Measurements from ENCODE around the gene MAP4K5.
"Not testable (repeated sequence)": the region's sequence is repeated elsewhere in the genome, so short reads cannot be mapped to it uniquely, and the experiment has no call there.

Gene MAP4K5

GRCh38 chr14:50512463-50512862 is 19.9 kb downstream of the MAP4K5 start:
- H3K27me3 Mint-ChIP-seq (ENCODE audit: low read depth) = no peaks in the 10 kb centered on the region
- no peak for TF ChIP-seq CTCF (IDR thresholded peaks at IDR 0.05; ENCODE audit: unreplicated experiment in 3 of 3)
- no peaks in the 10 kb centered on the region for H3K4me1 Mint-ChIP-seq
- no peaks in the 10 kb centered on the region for H3K9me3 Mint-ChIP-seq
- no peak overlapping the region for H3K27ac Mint-ChIP-seq
- H3K36me3 Mint-ChIP-seq (ENCODE audit: low read depth) = peaks cover 18% of the 10 kb centered on the region
- H3K4me3 Mint-ChIP-seq = no peak overlapping the region

GRCh38 chr14:50510157-50510556 is 22.2 kb downstream of the MAP4K5 start:
- H3K36me3 Mint-ChIP-seq (ENCODE audit: low read depth) = peaks cover 22% of the 10 kb centered on the region

GRCh38 chr14:50507078-50507477 is 25.3 kb downstream of the MAP4K5 start:
- not testable (repeated sequence) for H3K27me3 Mint-ChIP-seq (ENCODE audit: low read depth); H3K9me3 Mint-ChIP-seq; H3K27ac Mint-ChIP-seq; H3K4me1 Mint-ChIP-seq; H3K4me3 Mint-ChIP-seq
- H3K36me3 Mint-ChIP-seq (ENCODE audit: low read depth) = peaks cover 38% of the 10 kb centered on the region

More at GRCh38 chr14:50510157-50510556, 22.2 kb downstream of the MAP4K5 start:
- Mint-ChIP-seq H3K27me3 (ENCODE audit: low read depth) (no peaks in the 10 kb centered on the region), H3K4me3 (no peak overlapping the region), H3K27ac (no peak overlapping the region), H3K4me1 (no peaks in the 10 kb centered on the region), H3K9me3 (no peaks in the 10 kb centered on the region)
- TF ChIP-seq CTCF (IDR thresholded peaks at IDR 0.05; ENCODE audit: unreplicated experiment in 3 of 3) = no peak

- no peak overlapping the region for H3K4me3 Mint-ChIP-seq
These were observed 30.7 kb downstream of the MAP4K5 start for GRCh38 chr14:50501642-50502041.

GRCh38 chr14:50497351-50497750 is 35.0 kb downstream of the MAP4K5 start:
- Mint-ChIP-seq H3K36me3 (ENCODE audit: low read depth) (peaks cover 52% of the 10 kb centered on the region), H3K27ac (no peak overlapping the region), H3K27me3 (ENCODE audit: low read depth) (no peaks in the 10 kb centered on the region), H3K4me1 (no peaks in the 10 kb centered on the region), H3K4me3 (no peak overlapping the region), H3K9me3 (peaks cover 9% of the 10 kb centered on the region)
- TF ChIP-seq CTCF (IDR thresholded peaks at IDR 0.05; ENCODE audit: unreplicated experiment in 3 of 3) = no peak

More at GRCh38 chr14:50501642-50502041, 30.7 kb downstream of the MAP4K5 start:
- peaks cover 44% of the 10 kb centered on the region for H3K36me3 Mint-ChIP-seq (ENCODE audit: low read depth)
- no peaks in the 10 kb centered on the region for H3K9me3 Mint-ChIP-seq
- H3K27ac Mint-ChIP-seq = no peak overlapping the region
- no peaks in the 10 kb centered on the region for H3K27me3 Mint-ChIP-seq (ENCODE audit: low read depth)
- TF ChIP-seq CTCF (IDR thresholded peaks at IDR 0.05; ENCODE audit: unreplicated experiment in 3 of 3) = no peak
- H3K4me1 Mint-ChIP-seq = no peaks in the 10 kb centered on the region

- no peaks in the 10 kb centered on the region for H3K27me3 Mint-ChIP-seq (ENCODE audit: low read depth)
- no peaks in the 10 kb centered on the region for H3K4me1 Mint-ChIP-seq
- H3K9me3 Mint-ChIP-seq = peaks cover 4% of the 10 kb centered on the region
- H3K4me3 Mint-ChIP-seq = no peak overlapping the region
- H3K27ac Mint-ChIP-seq = no peak overlapping the region
- TF ChIP-seq CTCF (IDR thresholded peaks at IDR 0.05; ENCODE audit: unreplicated experiment in 3 of 3) = no peak
- peaks cover 50% of the 10 kb centered on the region for H3K36me3 Mint-ChIP-seq (ENCODE audit: low read depth)
These were observed 42.5 kb downstream of the MAP4K5 start for GRCh38 chr14:50489851-50490250.

All from nephron (organoid).